Mucosa of stomach (tissue), 1 donor: Measurements from ENCODE around the gene ALDOC.
A peak's percentile ranks its signal among the peaks of the same experiment; 100 is the strongest.

Experiments
- H3K27me3 ChIP-seq: one replicate; pipeline ENCODE4 v1.7.0; 2013; ENCODE audit warnings: mild to moderate bottlenecking, low read length; ENCODE audit not compliant: control insufficient read depth, insufficient read depth
- H3K36me3 ChIP-seq: one replicate; pipeline ENCODE4 v1.7.0; 2013; ENCODE audit warnings: low read length; ENCODE audit not compliant: control insufficient read depth, insufficient read depth
- H3K4me1 ChIP-seq: one replicate; pipeline ENCODE4 v1.7.0; 2013; ENCODE audit warnings: mild to moderate bottlenecking, low read length; ENCODE audit not compliant: control insufficient read depth, insufficient read depth
- H3K4me3 ChIP-seq: one replicate; pipeline ENCODE4 v1.7.0; 2013; ENCODE audit warnings: low read length
- H3K9ac ChIP-seq: one replicate; pipeline ENCODE4 v1.7.0; 2013; ENCODE audit warnings: mild to moderate bottlenecking, low read length, moderate library complexity
- H3K9me3 ChIP-seq: one replicate; pipeline ENCODE4 v1.7.0; 2013; ENCODE audit warnings: mild to moderate bottlenecking, low read length, moderate library complexity; ENCODE audit not compliant: control insufficient read depth
- donor health status: Pancreatic carcinoma.

ALDOC gene

GRCh38 chr17:28576758-28577465, at the start of gene ALDOC:
TSS of gene ALDOC (minus strand) at chr17:28576895. CDS start at chr17:28575532, 1,363 bp downstream.
- Histone ChIP-seq H3K9me3 (no peaks in the 10 kb centered on the region), H3K4me1 (peaks cover 25% of the 10 kb centered on the region), H3K27me3 (no peaks in the 10 kb centered on the region), H3K4me3 (peak within 1 kb of the TSS; percentile 17), H3K9ac (no peak within 1 kb of the TSS), H3K36me3 (no peaks in the 10 kb centered on the region)

DNA sequence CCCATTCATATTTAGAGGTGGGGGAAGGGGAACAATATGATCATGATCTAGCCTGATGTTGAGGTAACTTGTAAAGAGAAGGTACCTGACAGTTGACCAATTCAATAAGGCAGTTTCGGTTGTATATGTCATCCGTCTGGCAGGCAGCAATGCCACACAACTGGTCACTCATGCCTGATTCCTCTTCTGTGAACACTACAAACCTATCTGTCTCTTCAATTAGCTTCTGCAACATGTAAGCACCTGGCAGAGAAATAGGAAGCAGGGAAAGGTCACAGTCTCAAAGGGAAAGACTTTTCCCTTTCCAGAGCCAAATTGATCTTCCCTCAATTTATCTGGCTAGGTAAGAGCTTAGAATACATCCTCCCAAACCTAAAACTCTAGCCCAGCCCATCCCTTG, 47.5 kb upstream of the ALDOC start:
- H3K36me3 ChIP-seq = peaks cover 13% of the 10 kb centered on the region
- no peaks in the 10 kb centered on the region for H3K9me3 ChIP-seq
- no peaks in the 10 kb centered on the region for H3K4me1 ChIP-seq
- H3K4me3 ChIP-seq = no peak overlapping the region
- H3K27me3 ChIP-seq = no peaks in the 10 kb centered on the region
- no peak overlapping the region for H3K9ac ChIP-seq

DNA sequence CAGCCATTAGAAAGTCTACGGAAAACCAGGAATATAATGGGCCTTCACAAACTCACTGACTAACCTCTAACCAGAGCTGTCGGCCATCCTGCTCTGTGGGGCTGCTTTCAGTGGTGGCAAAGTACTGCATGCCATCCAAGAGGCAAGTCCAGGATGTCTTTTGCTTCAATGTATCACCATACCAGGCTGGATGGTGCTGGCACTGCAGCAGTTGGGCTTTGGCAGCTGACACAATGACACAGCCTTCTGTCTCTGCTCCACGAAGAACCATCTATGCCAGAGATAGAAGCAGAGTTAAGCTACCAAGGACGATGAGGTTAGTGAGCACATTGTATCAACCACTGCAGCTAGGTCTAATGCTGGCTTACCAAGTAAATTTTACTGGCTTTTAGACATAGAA, 47.0 kb upstream of the ALDOC start:
- no peaks in the 10 kb centered on the region for H3K4me1 ChIP-seq

DNA sequence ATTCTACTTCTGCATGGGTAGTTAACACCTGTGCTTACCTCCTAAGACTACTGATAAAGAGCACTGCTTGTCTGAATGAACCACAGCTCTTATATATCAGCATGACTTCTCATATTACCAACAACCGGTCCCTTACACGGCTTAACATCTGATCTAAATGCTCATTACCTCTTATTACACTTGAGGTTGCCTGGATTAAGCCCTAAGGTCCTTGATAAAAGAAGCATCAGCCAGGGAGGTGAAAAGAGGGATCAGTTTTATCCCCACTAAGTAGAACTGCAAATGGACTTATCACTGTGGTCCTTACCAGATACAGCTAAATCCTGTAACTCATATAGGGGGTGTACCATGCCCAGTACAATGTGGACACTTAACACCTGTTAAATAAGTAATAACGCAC, 45.5 kb upstream of the ALDOC start:
- Histone ChIP-seq H3K27me3 (no peaks in the 10 kb centered on the region), H3K4me3 (no peak overlapping the region), H3K36me3 (peaks cover 18% of the 10 kb centered on the region), H3K4me1 (no peaks in the 10 kb centered on the region), H3K9ac (no peak overlapping the region), H3K9me3 (no peaks in the 10 kb centered on the region)

More for the DNA sequence above, 47.0 kb upstream of the ALDOC start:
- H3K27me3 ChIP-seq = no peaks in the 10 kb centered on the region
- no peak overlapping the region for H3K9ac ChIP-seq
- H3K9me3 ChIP-seq = no peaks in the 10 kb centered on the region
- H3K4me3 ChIP-seq = no peak overlapping the region
- peaks cover 17% of the 10 kb centered on the region for H3K36me3 ChIP-seq

- no peak overlapping the region for H3K4me3 ChIP-seq
- H3K9me3 ChIP-seq = no peaks in the 10 kb centered on the region
- H3K4me1 ChIP-seq = no peaks in the 10 kb centered on the region
- peaks cover 31% of the 10 kb centered on the region for H3K36me3 ChIP-seq
- H3K27me3 ChIP-seq = no peaks in the 10 kb centered on the region
- no peak overlapping the region for H3K9ac ChIP-seq
Observed at GRCh38 chr17:28620010-28620409, 43.3 kb upstream of the ALDOC start.

DNA sequence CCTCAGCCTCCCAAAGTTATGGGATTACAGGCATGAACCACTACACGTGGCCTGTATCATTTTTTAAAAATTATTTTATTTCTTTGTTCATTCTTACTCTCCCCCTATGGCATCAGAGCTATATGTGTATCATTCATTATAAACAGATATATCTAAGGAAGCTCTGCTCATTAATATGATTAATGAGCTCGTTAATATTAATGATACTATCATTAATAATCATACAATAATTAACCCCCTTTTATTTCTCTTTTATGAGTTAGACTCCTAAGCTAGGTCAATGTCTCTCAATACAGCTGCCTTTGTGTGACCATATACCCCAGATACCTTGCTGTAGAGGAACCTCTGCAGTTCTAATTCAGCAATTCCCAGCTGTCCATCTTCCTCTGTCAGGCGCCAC, 41.8 kb upstream of the ALDOC start:
- Histone ChIP-seq H3K4me1 (peaks cover 7% of the 10 kb centered on the region), H3K4me3 (no peak overlapping the region), H3K9ac (no peak overlapping the region), H3K36me3 (peaks cover 31% of the 10 kb centered on the region), H3K27me3 (no peaks in the 10 kb centered on the region), H3K9me3 (no peaks in the 10 kb centered on the region)

- Histone ChIP-seq H3K4me3 (no peak overlapping the region), H3K36me3 (peaks cover 27% of the 10 kb centered on the region), H3K27me3 (no peaks in the 10 kb centered on the region), H3K9ac (no peak overlapping the region), H3K9me3 (no peaks in the 10 kb centered on the region), H3K4me1 (peaks cover 20% of the 10 kb centered on the region)
Observed at GRCh38 chr17:28616281-28616680, 39.6 kb upstream of the ALDOC start.

- Histone ChIP-seq H3K4me3 (no peak overlapping the region), H3K9me3 (no peaks in the 10 kb centered on the region), H3K36me3 (peaks cover 22% of the 10 kb centered on the region), H3K4me1 (peaks cover 28% of the 10 kb centered on the region), H3K9ac (no peak overlapping the region), H3K27me3 (no peaks in the 10 kb centered on the region)
Observed at GRCh38 chr17:28615260-28615940, 38.7 kb upstream of the ALDOC start.

DNA sequence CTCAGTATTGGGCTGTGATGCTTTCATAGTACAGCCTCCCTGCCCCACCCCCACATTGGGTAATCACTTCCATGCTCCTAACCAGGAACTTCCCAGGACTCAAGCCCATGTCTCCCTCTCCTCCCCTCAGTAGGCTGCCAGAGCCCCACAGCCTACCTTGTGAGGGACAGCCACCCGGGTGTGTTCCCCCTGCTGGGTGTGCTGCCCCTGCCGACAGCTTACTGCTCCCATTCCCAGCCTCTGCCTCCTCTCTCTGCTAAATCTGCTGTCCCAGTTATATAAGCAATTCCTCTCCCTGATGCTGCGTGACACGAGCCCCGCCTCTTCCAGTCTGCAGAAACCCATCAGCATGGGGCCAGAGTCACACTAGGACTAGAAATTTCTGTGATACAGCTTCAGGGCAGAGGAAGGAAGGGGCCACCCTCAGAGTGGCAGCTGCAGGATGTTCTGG, 37.3 kb upstream of the ALDOC start, which contains the start of gene RSKR:
Gene RSKR (minus strand): TSS at position 255 of the 451 bp plus-strand sequence. CDS start 24 bp downstream, at position 231.
- no peaks in the 10 kb centered on the region for H3K9me3 ChIP-seq
- peaks cover 20% of the 10 kb centered on the region for H3K36me3 ChIP-seq
- H3K4me3 ChIP-seq = no peak within 1 kb of the TSS
- H3K9ac ChIP-seq = no peak within 1 kb of the TSS
- peaks cover 33% of the 10 kb centered on the region for H3K4me1 ChIP-seq
- H3K27me3 ChIP-seq = no peaks in the 10 kb centered on the region

GRCh38 chr17:28612936-28613872, 36.5 kb upstream of the ALDOC start:
- Histone ChIP-seq H3K36me3 (peaks cover 16% of the 10 kb centered on the region), H3K4me3 (no peak overlapping the region), H3K4me1 (peaks cover 33% of the 10 kb centered on the region), H3K9ac (no peak overlapping the region), H3K9me3 (no peaks in the 10 kb centered on the region), H3K27me3 (no peaks in the 10 kb centered on the region)

DNA sequence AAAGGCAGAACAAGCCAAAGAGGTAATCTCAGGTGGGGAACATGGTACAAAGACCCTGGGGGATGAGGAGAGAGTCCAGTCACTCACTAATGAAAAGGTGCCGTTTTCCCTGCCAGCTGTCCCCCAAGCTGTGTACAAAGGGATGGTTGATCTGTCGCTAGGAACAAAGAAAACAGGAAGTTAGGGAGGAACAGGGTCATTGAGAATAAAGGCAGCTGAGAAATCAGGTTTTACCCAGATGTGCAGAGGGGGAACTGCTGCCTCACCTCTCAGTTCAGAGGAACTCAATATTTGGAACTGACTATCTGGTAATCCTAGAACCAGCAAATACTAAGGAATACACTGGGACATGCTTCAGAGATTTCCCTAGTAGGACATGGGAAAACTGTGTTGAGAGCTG, 35.8 kb upstream of the ALDOC start:
- Histone ChIP-seq H3K36me3 (peaks cover 16% of the 10 kb centered on the region), H3K9ac (no peak overlapping the region), H3K27me3 (no peaks in the 10 kb centered on the region), H3K4me1 (peaks cover 33% of the 10 kb centered on the region), H3K4me3 (no peak overlapping the region), H3K9me3 (no peaks in the 10 kb centered on the region)
